Measurements from ENCODE around the gene CSNK1G3. TPM values are rescaled to one million over a fixed set of nuclear protein-coding genes. Genes with fewer than 3 reads are reported as not detected.
"Not testable (repeated sequence)": the region's sequence is repeated elsewhere in the genome, so short reads cannot be mapped to it uniquely, and the experiment has no call there.

CSNK1G3 gene
- 42.1 and 46.4 TPM in 2 replicates for total RNA-seq (2014; rRNA removed; shearing (Covaris generic))

GRCh38 chr5:123511648-123512605, at the start of gene CSNK1G3:
CSNK1G3 (plus strand) TSS chr5:123512177; CDS start chr5:123545664, 33,487 bp downstream.
- H3K4me3 ChIP-seq (ENCODE audit: insufficient read depth, low read depth, low read length): peak within 1 kb of the TSS; percentile 94
- H3K27me3 ChIP-seq (ENCODE audit: control insufficient read depth, insufficient read depth, low read length): no peaks in the 10 kb centered on the region
- peak; percentile 82 for DNase-seq
- no peaks in the 10 kb centered on the region for H3K36me3 ChIP-seq (replicated peaks; ENCODE audit: control insufficient read depth, insufficient read depth, low read length)

- H3K36me3 ChIP-seq (replicated peaks; ENCODE audit: control insufficient read depth, insufficient read depth, low read length); DNase-seq; H3K27me3 ChIP-seq (ENCODE audit: control insufficient read depth, insufficient read depth, low read length); H3K4me3 ChIP-seq (ENCODE audit: insufficient read depth, low read depth, low read length): not testable (repeated sequence)
These were observed 45.1 kb upstream of the CSNK1G3 start for GRCh38 chr5:123466839-123467238.

- Histone ChIP-seq H3K27me3 (ENCODE audit: control insufficient read depth, insufficient read depth, low read length) (no peaks in the 10 kb centered on the region), H3K36me3 (replicated peaks; ENCODE audit: control insufficient read depth, insufficient read depth, low read length) (no peaks in the 10 kb centered on the region), H3K4me3 (ENCODE audit: insufficient read depth, low read depth, low read length) (no peak overlapping the region)
- DNase-seq: no peak
These were observed 40.6 kb upstream of the CSNK1G3 start for GRCh38 chr5:123471385-123471784.

GRCh38 chr5:123472150-123472924, 39.6 kb upstream of the CSNK1G3 start:
- Histone ChIP-seq H3K27me3 (ENCODE audit: control insufficient read depth, insufficient read depth, low read length) (no peaks in the 10 kb centered on the region), H3K36me3 (replicated peaks; ENCODE audit: control insufficient read depth, insufficient read depth, low read length) (no peaks in the 10 kb centered on the region), H3K4me3 (ENCODE audit: insufficient read depth, low read depth, low read length) (no peak overlapping the region)
- no peak for DNase-seq

- H3K36me3 ChIP-seq (replicated peaks; ENCODE audit: control insufficient read depth, insufficient read depth, low read length): no peaks in the 10 kb centered on the region
- no peak overlapping the region for H3K4me3 ChIP-seq (ENCODE audit: insufficient read depth, low read depth, low read length)
- H3K27me3 ChIP-seq (ENCODE audit: control insufficient read depth, insufficient read depth, low read length): no peaks in the 10 kb centered on the region
- no peak for DNase-seq
These were observed 37.7 kb upstream of the CSNK1G3 start for GRCh38 chr5:123474228-123474627.

- Histone ChIP-seq H3K27me3 (ENCODE audit: control insufficient read depth, insufficient read depth, low read length) (no peaks in the 10 kb centered on the region), H3K4me3 (ENCODE audit: insufficient read depth, low read depth, low read length) (no peak overlapping the region), H3K36me3 (replicated peaks; ENCODE audit: control insufficient read depth, insufficient read depth, low read length) (no peaks in the 10 kb centered on the region)
- DNase-seq: no peak
These were observed 35.2 kb upstream of the CSNK1G3 start for GRCh38 chr5:123476731-123477130.

- no peak overlapping the region for H3K4me3 ChIP-seq (ENCODE audit: insufficient read depth, low read depth, low read length)
- no peak for DNase-seq
- H3K27me3 ChIP-seq (ENCODE audit: control insufficient read depth, insufficient read depth, low read length): no peaks in the 10 kb centered on the region
- H3K36me3 ChIP-seq (replicated peaks; ENCODE audit: control insufficient read depth, insufficient read depth, low read length): no peaks in the 10 kb centered on the region
These were observed 33.4 kb upstream of the CSNK1G3 start for GRCh38 chr5:123478546-123478945.

- H3K4me3 ChIP-seq (ENCODE audit: insufficient read depth, low read depth, low read length): no peak overlapping the region
- H3K27me3 ChIP-seq (ENCODE audit: control insufficient read depth, insufficient read depth, low read length): no peaks in the 10 kb centered on the region
- no peaks in the 10 kb centered on the region for H3K36me3 ChIP-seq (replicated peaks; ENCODE audit: control insufficient read depth, insufficient read depth, low read length)
- no peak for DNase-seq
These were observed 29.7 kb upstream of the CSNK1G3 start for GRCh38 chr5:123482258-123482657.

GRCh38 chr5:123483446-123484077, 28.4 kb upstream of the CSNK1G3 start:
- DNase-seq: no peak
- Histone ChIP-seq H3K27me3 (ENCODE audit: control insufficient read depth, insufficient read depth, low read length) (no peaks in the 10 kb centered on the region), H3K36me3 (replicated peaks; ENCODE audit: control insufficient read depth, insufficient read depth, low read length) (no peaks in the 10 kb centered on the region)

GRCh38 chr5:123485275-123485674, 26.7 kb upstream of the CSNK1G3 start:
- Histone ChIP-seq H3K36me3 (replicated peaks; ENCODE audit: control insufficient read depth, insufficient read depth, low read length) (no peaks in the 10 kb centered on the region), H3K4me3 (ENCODE audit: insufficient read depth, low read depth, low read length) (no peak overlapping the region), H3K27me3 (ENCODE audit: control insufficient read depth, insufficient read depth, low read length) (no peaks in the 10 kb centered on the region)
- no peak for DNase-seq

More at GRCh38 chr5:123483446-123484077, 28.4 kb upstream of the CSNK1G3 start:
- no peak overlapping the region for H3K4me3 ChIP-seq (ENCODE audit: insufficient read depth, low read depth, low read length)

GRCh38 chr5:123486951-123487655, 24.9 kb upstream of the CSNK1G3 start:
- H3K4me3 ChIP-seq (ENCODE audit: insufficient read depth, low read depth, low read length): no peak overlapping the region
- no peaks in the 10 kb centered on the region for H3K36me3 ChIP-seq (replicated peaks; ENCODE audit: control insufficient read depth, insufficient read depth, low read length)
- no peaks in the 10 kb centered on the region for H3K27me3 ChIP-seq (ENCODE audit: control insufficient read depth, insufficient read depth, low read length)
- no peak for DNase-seq

- H3K27me3 ChIP-seq (ENCODE audit: control insufficient read depth, insufficient read depth, low read length): no peaks in the 10 kb centered on the region
- no peak for DNase-seq
- H3K36me3 ChIP-seq (replicated peaks; ENCODE audit: control insufficient read depth, insufficient read depth, low read length): no peaks in the 10 kb centered on the region
- no peak overlapping the region for H3K4me3 ChIP-seq (ENCODE audit: insufficient read depth, low read depth, low read length)
These were observed 21.0 kb upstream of the CSNK1G3 start for GRCh38 chr5:123490974-123491373.

- not testable (repeated sequence) for H3K36me3 ChIP-seq (replicated peaks; ENCODE audit: control insufficient read depth, insufficient read depth, low read length); H3K27me3 ChIP-seq (ENCODE audit: control insufficient read depth, insufficient read depth, low read length); H3K4me3 ChIP-seq (ENCODE audit: insufficient read depth, low read depth, low read length); DNase-seq
These were observed 16.8 kb upstream of the CSNK1G3 start for GRCh38 chr5:123495211-123495610.

- DNase-seq: no peak
- H3K36me3 ChIP-seq (replicated peaks; ENCODE audit: control insufficient read depth, insufficient read depth, low read length): no peaks in the 10 kb centered on the region
- H3K27me3 ChIP-seq (ENCODE audit: control insufficient read depth, insufficient read depth, low read length): no peaks in the 10 kb centered on the region
- no peak overlapping the region for H3K4me3 ChIP-seq (ENCODE audit: insufficient read depth, low read depth, low read length)
These were observed 15.1 kb upstream of the CSNK1G3 start for GRCh38 chr5:123496892-123497291.

Measured in H7 (cell line).